Ovary (tissue), 9 donors: Measurements from ENCODE around the gene COL5A1. TPM values are rescaled to one million over a fixed set of nuclear protein-coding genes. Genes with fewer than 3 reads are reported as not detected.

ENCODE experiments used
- DNase-seq, 5 donors: peaks; one replicate each; pipeline ENCODE4 v3.0.0-alpha.2; 2019 to 2020
- H3K27ac ChIP-seq, 2 donors: fragments of 200-600 bp; one replicate each; pipeline versions ENCODE4 v1.5.1 to v1.8.0; 2019 to 2022
- H3K27me3 ChIP-seq: fragments of 200-600 bp; one replicate; pipeline ENCODE4 v1.8.0; 2022
- H3K36me3 ChIP-seq: fragments of 200-600 bp; sonication (generic); one replicate; pipeline ENCODE4 v1.5.1; 2019
- H3K4me1 ChIP-seq: one replicate; pipeline ENCODE4 v1.8.1; 2013; ENCODE audit warnings: mild to moderate bottlenecking, moderate library complexity; ENCODE audit not compliant: insufficient read depth
- H3K4me3 ChIP-seq: fragments of 200-600 bp; sonication (generic); one replicate; pipeline ENCODE4 v1.5.1; 2017
- H3K9me3 ChIP-seq, 2 donors: fragments of 200-600 bp in 1 of 2; sonication (generic) in 1 of 2; one replicate each; pipeline versions ENCODE4 v1.5.1 to v1.8.1; 2013 to 2019; ENCODE audit warnings: mild to moderate bottlenecking in 1 of 2, moderate library complexity in 1 of 2
- CTCF ChIP-seq, 3 donors: fragments of 450-650 bp in 2 of 3; fragments of 200-600 bp in 1 of 3; IDR thresholded peaks; one replicate each; pipeline versions ENCODE4 v1.5.1 to v1.8.0; 2016 to 2022; ENCODE audit warnings: antibody characterized with exemption in 3 of 3, mild to moderate bottlenecking in 1 of 3
- EP300 ChIP-seq: sonication (generic); formaldehyde crosslinking; IDR thresholded peaks from one replicate; pipeline ENCODE4 v1.6.1; 2017; ENCODE audit warnings: antibody characterized with exemption
- POLR2A ChIP-seq: fragments of 450-650 bp; IDR thresholded peaks from one replicate; pipeline ENCODE4 v1.6.1; 2017; ENCODE audit warnings: antibody characterized with exemption, mild to moderate bottlenecking, moderate library complexity
- WGBS, 3 donors: extraction: QIAGEN DNeasy Blood & Tissue Kit in 1 of 3; methylation state at CpG; one replicate each; pipeline versions ENCODE4 v1.1.5 to v1.1.7; 2013 to 2017; 5-methylcytosine and 5-hydroxymethylcytosine counted together
- intact Hi-C, 4 donors: fragments of 100-400 bp; cut with DNase I; formaldehyde crosslinking; loops; one replicate each; pipeline versions ENCODE4 v1.11.0 to v1.15.1; 2022 to 2023
- polyA plus RNA-seq, 2 donors: library from polyadenylated mRNA; stranded (reverse); fragments of 200-250 nt in 1 of 2; fragments of 350-450 nt in 1 of 2; fragmentation: Illumina TruSeq in 1 of 2; extraction: RNeasy Lipid Tissue Mini Kit (QIAGEN cat#74804) in 1 of 2; gene quantifications; one replicate each; pipeline ENCODE4 v1.2.3, GENCODE V29; 2013 to 2014
- total RNA-seq, 7 donors: library from RNA; depleted of rRNA in 2 of 7; stranded (reverse); fragments of >200 nt in 2 of 7; fragmentation: NEBNext Ultra II Directional in 3 of 7; extraction: Animal tissue kit (Norgen Biotek cat#: 25700) in 3 of 7; gene quantifications; one replicate each; pipeline versions ENCODE4 v1.1.0 to v1.2.4, GENCODE V29; 2016 to 2023
- donor health status: DM: no; HTN: no; CAD: no; lungs with moderate emphysema.
- donor health status: DM: no; HTN: no; CAD: no.
- donor health status: Bipolar disorder and iron deficiency.
- donor health status: DM: yes; HTN: yes; CAD: no.
- donor health status: DM: no; HTN: no; CAD: no.
- donor health status: DM: yes; HTN: yes; CAD: no.

COL5A1 gene
- total and polyA plus RNA-seq, 9 donors = 28.1 to 117 (median 54.6) TPM

GRCh38 chr9:134747951-134748489 is 106.4 kb downstream of the COL5A1 start:
- Histone ChIP-seq H3K4me1 (no peaks in the 10 kb centered on the region), H3K27ac (no peak overlapping the region), H3K36me3 (no peaks in the 10 kb centered on the region), H3K9me3 (no peaks in the 10 kb centered on the region), H3K27me3 (no peaks in the 10 kb centered on the region), H3K4me3 (no peak overlapping the region)
- DNase-seq = no peak
- intact Hi-C loops = no loop called here
- 80 to 100% (median 88%) methylated on average over 1 of the region's 1 CpG for WGBS, 3 donors
- TF ChIP-seq POLR2A (no peak), CTCF (IDR thresholded peaks at IDR 0.05) (no peak), EP300 (no peak)

GRCh38 chr9:134748591-134748990 is 107.0 kb downstream of the COL5A1 start:
- Histone ChIP-seq H3K27ac (no peak overlapping the region), H3K36me3 (no peaks in the 10 kb centered on the region), H3K9me3 (no peaks in the 10 kb centered on the region), H3K4me3 (no peak overlapping the region), H3K27me3 (no peaks in the 10 kb centered on the region), H3K4me1 (no peaks in the 10 kb centered on the region)
- WGBS, 3 donors = 62 to 75% (median 64%) methylated on average over 8 of the region's 8 CpGs
- DNase-seq = no peak
- intact Hi-C loops = no loop called here
- TF ChIP-seq EP300 = no peak
- TF ChIP-seq CTCF (IDR thresholded peaks at IDR 0.05) = no peak
- no peak for TF ChIP-seq POLR2A

- H3K27ac ChIP-seq = no peak overlapping the region
- H3K4me3 ChIP-seq = no peak overlapping the region
- intact Hi-C loops = no loop called here
- no peaks in the 10 kb centered on the region for H3K27me3 ChIP-seq
- no peaks in the 10 kb centered on the region for H3K36me3 ChIP-seq
- TF ChIP-seq CTCF (IDR thresholded peaks at IDR 0.05) = no peak
- TF ChIP-seq EP300 = no peak
- TF ChIP-seq POLR2A = no peak
- no peak for DNase-seq
- H3K9me3 ChIP-seq = no peaks in the 10 kb centered on the region
- H3K4me1 ChIP-seq = no peaks in the 10 kb centered on the region
- 90 to 94% (median 92%) methylated on average over 21 of the region's 21 CpGs for whole genome bisulfite sequencing, 3 donors
Observed at GRCh38 chr9:134750450-134751155, 109.0 kb downstream of the COL5A1 start.

GRCh38 chr9:134751622-134752021 is 110.0 kb downstream of the COL5A1 start:
- intact Hi-C loops = no loop called here
- Histone ChIP-seq H3K4me1 (no peaks in the 10 kb centered on the region), H3K9me3 (no peaks in the 10 kb centered on the region), H3K36me3 (no peaks in the 10 kb centered on the region), H3K27ac (no peak overlapping the region), H3K4me3 (no peak overlapping the region), H3K27me3 (no peaks in the 10 kb centered on the region)
- TF ChIP-seq EP300 (no peak), POLR2A (no peak), CTCF (IDR thresholded peaks at IDR 0.05) (no peak)
- DNase-seq = no peak
- 80 to 90% (median 84%) methylated on average over 5 of the region's 5 CpGs for WGBS, 3 donors
